ENCODE data around the gene SPATC1L.

DNA sequence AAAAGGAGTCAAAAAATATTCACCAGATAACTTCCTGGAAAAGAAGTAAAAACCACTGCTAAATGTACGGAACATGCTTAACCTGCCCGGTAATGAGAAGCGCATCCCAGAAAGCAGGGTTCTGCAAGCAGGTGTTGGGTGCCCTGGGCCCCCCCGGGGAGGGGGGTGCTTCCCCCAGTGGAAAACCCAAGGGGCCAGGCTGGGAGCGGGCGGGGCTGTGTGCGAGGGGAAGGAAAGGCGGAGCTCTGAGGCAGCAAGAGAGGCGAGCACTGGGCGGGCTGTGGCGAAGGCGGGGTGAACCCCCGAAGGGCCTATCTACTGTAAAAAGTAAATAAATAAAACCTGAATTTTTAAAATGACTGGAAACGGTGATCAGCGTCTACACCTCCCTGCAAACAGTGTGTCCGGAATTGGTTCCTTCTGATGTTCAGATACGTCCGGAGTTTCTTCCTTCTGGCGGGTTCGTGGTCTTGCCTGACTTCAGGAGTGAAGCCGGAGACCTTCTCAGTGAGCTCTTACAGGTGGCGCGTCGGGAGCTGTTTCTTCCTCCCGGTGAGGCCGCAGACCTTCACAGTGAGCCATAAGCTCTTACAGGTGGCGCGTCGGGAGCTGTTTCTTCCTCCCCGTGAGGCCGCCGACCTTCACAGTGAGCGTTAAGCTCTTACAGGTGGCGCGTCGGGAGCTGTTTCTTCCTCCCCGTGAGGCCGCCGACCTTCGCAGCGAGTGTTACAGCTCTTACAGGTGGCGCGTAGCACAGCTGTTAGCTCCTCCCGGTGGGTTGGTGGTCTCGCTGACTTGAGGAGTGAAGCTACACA is 42.3 kb downstream of the SPATC1L start:
- TF ChIP-seq, protein P1, sequence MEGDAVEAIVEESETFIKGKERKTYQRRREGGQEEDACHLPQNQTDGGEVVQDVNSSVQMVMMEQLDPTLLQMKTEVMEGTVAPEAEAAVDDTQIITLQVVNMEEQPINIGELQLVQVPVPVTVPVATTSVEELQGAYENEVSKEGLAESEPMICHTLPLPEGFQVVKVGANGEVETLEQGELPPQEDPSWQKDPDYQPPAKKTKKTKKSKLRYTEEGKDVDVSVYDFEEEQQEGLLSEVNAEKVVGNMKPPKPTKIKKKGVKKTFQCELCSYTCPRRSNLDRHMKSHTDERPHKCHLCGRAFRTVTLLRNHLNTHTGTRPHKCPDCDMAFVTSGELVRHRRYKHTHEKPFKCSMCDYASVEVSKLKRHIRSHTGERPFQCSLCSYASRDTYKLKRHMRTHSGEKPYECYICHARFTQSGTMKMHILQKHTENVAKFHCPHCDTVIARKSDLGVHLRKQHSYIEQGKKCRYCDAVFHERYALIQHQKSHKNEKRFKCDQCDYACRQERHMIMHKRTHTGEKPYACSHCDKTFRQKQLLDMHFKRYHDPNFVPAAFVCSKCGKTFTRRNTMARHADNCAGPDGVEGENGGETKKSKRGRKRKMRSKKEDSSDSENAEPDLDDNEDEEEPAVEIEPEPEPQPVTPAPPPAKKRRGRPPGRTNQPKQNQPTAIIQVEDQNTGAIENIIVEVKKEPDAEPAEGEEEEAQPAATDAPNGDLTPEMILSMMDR (IDR thresholded peaks at IDR 0.05): no peak
- no peak for TF ChIP-seq POLR2A (IDR thresholded peaks at IDR 0.05)
